NCI-H526 treated with DMSO at 0.1 percent for 48 hours (cell line): ENCODE results near the gene TNFRSF14.

Experiments used
- DNase-seq: peaks from one replicate; lab custom pipeline; 2025; lab: John Stamatoyannopoulos, UW

TNFRSF14 gene

DNA sequence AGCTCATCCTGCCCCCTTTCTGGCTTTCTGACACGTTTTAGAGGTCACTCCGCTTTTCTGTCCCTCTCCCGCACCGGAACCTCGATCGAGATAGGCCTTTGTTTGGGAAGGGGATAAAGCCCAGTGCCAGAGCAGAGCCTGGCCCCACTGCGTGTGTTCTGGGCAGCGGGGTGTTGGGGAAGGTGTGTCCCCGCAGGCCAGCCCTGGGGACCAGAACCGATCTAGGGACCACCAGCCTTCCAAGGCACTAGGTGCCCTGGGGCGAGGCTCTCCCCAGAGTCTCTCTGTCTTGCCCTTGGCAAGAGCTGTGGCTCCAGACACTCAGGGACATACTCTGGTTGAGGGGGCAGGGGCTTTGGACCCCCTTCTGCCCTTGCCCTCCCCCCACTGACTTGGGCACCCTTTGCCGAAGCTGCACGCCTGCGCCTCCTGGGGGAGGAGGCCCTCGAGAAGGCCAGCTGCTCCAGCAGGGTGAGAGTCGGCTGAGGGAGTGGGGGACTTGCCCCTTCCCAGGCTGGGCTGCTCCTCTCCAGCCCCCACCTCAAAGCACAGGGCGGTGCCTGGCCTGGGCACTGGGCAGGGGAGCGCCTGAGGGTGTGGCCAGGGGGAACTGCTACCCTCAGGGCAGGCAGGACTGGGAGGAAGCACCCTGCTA, 46.8 kb downstream of the TNFRSF14 start:
- no peak for DNase-seq

DNA sequence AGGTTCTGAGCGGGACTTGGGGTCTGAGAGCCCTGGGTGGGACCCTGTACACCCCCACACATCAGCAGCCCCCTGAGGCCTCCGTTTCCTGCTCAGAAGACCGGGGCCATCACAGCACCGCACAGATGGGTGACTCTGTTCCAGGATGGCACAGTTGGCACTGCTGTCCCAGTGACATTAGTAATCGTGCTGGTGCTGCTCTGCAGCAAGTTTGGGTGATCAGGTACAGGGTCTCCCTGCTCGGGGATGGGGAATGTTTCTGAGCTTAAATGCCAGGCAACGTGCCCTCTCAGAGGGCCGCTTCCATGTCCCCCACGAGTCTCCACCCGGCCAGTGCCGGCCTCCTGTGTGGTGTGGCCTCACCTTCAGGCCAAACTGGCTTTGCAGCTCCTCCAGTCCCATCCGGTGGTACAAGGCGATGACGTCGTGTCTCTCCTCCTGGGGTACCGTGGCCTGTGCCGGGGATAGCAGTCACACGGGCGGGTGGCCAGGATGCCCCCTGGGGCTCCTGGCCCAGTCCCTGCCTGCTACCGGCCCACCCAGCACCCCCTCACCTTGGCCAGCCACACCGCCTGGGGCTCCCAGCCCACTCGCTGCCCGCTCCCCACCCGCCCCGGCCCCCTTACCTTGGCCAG, 47.5 kb downstream of the TNFRSF14 start:
- no peak for DNase-seq

DNA sequence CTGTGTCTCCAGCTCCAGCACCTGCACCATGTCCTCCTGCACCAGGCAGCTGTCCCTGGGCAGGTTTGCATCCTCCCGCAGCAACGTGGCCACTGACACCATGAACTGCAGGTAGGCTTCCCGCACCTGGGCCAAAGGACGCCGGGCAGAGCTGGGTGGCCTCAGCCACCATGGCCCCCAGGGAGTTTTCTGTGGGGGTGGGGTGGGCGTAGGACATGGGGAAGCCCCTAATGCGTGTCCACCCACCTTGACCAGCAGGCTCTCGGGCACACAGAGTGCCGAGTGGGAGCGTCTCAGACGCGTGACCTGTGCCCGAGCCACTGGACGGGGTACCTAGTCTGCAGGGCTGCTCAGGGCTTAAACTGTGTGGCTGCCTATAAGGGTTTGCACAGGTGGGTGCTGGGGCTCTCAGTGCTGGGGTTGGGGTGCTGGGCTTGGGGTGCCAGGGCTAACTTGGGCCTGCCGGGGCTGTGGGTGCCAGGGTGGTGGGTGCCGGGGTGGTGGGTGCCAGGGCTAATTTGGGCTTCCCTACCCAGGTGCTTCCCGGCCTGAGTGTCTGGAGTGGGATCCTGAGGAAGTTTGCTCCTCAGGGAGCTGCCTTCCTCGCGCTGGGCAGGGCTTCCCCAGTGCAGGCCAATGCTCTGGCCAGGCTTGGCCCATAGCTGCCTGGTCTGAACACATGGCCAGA, 48.1 kb downstream of the TNFRSF14 start:
- no peak for DNase-seq

DNA sequence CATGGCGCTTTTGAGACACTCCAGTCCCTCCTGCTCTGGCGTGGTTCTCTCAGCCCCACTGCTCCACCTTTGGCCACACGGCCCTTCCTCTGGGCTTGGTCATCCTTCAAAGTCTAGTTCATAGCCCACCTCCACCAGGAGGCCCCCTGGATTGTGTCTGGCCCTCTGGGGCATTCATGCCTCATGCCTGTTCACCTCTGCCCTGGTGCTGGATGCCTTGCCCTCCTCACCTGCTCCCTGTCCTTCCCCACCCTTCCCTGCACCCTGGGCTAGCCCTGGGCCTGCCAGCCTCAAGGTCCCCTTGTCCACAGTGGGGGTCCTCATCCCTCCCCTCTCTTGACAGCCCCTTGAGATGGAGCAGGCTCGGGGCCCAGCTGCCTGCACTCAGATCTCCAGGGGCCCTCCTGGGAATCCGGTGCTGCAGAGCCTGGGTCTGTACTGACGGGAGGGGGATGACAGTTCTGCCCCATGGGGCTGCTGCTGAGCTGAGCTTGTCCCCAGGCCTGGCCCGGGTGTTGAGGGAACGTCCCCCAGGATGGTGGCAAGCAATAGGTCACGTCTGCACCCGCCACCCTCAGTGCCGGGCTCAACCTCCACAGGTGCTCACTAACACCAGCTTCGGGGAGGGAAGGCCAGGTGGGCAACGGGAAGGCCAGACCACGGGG, 48.8 kb downstream of the TNFRSF14 start:
- no peak for DNase-seq

DNA sequence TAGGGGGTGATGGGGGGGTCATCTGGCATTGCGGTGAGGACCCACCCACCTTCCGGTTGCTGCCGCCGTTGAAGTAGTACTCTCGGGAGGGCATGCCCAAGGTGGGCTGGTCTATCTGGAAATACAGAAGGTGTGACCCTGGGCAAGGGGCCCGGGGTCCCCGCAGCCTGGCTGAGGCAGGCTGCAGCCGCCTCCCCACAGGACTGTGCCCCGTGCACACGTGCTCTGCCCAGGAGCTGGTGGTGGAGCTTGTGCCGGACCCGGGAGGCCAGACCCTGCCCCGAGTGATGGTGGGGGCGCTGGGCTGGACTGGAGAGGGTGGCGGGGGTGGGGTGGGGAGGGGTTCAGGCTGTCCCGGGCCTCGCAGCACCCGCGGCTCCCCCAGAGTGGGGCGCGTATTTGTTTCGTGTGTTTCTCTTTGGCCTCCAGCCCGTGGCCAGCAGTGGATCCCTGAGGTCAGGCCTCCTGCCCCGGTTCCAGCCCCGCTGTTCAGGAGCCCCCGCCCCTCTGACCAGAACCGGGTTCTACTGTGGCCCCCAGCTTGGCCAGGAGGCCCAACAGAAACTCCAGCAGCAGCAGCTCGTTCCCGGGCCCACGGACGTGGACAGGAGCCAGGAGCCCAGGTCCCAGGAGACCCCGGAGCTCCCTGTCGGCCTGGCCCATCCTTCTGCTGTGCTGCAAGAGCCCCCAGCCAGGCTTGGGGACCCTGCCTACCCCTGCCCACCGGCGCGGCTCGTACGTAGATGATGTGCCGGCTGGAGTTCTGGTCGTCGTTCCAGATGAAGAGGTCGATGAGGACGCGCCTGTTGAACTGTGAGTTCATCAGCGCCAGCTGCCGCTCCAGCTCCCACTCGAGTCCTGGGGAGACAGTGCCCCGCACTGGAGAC, 49.6 kb downstream of the TNFRSF14 start:
- no peak for DNase-seq

DNA sequence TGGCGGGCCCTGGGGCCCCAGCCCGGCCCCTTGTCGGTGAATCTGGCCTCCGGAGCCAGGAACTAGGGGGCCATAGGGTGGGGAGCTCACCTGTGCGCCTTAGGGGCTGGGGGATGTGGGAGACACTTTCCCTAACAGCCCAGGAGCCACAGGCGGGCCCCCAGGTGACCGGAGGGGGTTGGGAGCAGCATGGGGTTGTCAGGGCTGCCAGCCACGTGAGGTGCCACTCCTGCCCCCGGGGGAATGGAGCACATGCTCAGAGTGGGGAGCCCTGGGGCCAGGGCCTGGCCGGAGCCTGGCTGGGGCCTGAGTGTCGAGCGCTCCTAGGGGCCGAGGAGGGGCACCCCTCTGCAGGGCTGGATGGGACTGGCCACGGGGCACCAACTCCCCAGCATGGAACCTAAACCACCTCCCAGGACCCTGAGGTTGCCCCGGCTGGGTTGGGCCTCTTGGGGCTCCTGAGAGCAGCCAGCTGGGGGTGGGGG, 50.3 kb downstream of the TNFRSF14 start:
- DNase-seq, result no peak

DNA sequence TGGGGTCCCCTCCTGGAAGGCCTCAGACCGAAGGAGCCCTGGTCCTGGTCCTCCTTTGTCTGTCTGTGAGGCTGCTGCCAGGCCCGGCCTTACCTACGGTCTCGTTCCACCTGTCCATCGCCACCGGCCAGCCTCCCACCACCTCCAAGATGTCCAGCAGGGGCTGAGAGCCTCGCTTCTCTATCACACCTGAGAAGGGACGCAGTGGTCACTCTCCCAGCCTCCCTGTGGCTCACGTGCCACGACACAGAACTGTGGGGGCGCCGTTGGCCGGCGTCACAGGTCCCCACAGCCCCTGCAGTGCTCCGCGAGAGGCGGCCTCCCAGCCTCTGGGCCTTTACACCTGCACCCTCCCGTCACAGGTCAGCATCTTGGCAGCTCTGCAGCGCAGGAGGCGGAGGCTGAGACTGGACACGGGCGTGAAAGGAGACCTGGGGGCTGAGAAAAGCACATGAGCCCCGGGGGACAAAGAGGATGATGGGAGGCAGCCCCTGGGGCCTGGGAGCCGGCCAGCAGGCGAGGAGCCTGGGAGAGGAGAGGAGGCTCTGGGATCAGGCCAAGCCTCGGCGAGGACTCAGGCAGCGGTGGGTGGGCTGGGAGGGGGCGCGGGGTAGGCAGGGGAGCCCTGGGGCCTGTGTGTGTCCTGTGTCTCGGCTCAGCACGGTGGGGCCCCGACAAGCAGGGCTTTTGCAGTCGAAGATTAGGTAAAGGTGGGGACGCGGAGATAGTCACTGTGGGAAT, 50.9 kb downstream of the TNFRSF14 start:
- no peak for DNase-seq

DNA sequence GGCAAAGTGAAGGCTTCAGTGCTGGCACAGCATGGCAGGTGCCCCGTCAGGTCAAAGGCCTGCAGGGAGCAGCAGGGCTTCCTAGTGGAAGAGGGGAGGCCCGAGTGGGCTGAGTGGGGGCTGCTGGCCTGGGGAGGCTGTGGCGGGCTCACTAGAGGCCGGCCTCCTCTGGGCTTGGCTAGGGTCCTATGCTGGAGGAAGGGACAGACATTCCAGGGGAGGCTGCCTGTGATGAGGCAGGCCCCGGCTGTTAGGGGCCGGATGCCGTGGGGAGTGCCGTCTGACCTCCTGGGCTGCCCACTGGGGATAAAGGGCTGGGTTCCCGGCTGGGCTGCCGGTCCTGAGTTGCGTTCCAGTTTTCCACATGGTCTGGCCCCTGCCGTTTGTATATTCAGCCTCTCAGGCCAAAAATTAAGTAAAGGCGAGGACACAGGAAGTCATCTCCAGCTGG, 51.5 kb downstream of the TNFRSF14 start:
- no peak for DNase-seq

DNA sequence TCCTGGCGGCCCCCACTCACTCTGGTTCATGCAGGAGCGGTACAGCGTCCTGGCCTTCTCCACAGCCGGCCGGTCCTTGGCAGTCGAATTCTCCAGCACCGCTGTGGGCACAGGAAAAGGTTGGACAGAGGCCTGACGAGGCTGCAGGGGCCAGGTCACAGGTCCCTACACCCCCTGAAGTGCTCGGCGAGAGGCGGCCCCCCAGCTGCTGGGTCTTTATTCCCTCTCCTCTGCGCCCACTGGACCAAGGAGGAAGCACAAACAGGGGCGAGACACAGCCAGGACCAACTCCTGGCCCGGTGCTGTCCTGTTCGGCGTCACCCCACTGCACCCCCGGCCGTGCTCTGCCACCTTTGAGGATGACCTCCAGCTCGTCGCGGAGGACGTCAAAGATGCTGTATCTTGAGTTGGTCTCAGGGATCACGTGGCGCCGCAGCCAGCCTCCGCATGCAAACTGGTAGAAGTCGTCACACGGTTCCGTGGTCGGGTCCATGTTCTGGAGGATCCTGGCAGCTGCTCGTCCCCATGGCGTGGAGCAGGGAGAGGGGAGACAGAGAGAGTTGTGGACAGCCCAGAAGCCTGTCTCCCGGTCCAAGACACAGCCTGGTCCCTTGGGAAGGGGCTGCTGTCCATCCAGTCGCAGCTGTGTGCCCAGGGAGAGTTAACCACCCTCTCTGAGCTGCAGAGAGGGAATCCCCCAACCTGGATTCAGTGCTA, 53.3 kb downstream of the TNFRSF14 start:
- no peak for DNase-seq

DNA sequence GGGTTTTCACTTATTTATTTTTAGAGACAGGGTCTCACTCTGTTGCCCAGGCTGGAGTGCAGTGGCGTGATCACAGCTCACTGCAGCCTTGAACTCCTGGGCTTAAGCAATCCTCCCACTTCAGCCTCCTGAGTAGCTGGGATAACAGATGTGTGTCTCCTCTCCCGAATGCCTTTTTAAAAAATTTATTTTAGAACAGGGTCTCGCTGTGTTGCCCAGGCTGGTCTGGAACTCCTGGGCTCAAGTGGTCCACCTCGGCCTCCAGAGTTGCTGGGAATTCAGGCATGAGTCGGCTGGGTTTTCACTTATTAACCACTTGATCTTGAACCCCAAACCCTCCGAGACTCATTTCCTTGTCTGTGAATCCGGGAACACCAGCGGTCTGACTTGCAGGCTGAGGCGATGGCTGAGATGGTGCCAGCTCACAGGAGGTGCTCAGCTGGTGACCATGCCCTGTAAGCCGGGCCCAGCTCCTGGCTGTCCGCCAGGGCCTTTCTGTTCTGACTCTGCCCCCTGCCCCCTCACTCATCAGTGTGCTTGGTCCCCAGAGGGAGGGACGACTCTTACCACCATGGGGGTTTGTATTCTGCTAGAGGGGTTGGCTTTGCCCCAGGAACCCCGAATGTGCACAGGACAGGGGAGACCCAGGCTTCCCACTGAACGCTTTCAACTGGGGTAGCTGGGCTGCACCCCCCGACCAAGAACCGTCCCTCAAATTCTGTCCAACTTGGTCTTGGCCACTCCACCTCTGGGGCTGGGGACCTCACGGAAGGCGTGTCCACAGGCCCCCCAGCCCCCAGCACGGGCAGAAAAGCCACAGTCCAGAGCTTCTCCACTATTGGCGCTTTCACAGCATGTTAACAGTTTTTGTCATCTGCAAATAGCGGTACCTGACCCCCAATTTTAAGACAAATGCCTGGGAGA, 54.1 kb downstream of the TNFRSF14 start:
- DNase-seq, result no peak

DNA sequence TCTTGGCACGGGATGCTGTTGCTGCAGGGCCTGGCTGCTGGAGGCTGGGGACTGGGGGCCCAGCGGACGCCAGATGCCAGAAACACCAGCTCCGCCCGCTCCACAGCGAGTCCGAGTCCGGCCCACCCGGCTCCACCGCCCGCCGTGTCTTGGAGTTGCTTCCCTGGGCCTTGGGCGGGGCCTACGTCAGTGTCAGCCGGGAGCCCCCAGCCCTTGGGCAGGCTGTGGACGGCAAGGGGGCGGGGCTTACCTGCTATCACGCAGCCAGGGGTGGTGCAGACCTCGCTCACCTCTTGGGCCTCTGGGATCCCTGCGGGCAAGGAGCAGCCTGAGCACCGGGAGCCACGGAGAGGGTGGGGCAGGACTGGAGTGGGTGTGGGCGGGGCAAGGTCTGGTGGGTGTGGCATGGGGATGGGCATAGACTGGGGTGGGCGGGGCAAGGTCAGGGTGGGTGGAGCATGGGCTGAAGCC, 54.9 kb downstream of the TNFRSF14 start:
- DNase-seq, result peak; percentile 34

DNA sequence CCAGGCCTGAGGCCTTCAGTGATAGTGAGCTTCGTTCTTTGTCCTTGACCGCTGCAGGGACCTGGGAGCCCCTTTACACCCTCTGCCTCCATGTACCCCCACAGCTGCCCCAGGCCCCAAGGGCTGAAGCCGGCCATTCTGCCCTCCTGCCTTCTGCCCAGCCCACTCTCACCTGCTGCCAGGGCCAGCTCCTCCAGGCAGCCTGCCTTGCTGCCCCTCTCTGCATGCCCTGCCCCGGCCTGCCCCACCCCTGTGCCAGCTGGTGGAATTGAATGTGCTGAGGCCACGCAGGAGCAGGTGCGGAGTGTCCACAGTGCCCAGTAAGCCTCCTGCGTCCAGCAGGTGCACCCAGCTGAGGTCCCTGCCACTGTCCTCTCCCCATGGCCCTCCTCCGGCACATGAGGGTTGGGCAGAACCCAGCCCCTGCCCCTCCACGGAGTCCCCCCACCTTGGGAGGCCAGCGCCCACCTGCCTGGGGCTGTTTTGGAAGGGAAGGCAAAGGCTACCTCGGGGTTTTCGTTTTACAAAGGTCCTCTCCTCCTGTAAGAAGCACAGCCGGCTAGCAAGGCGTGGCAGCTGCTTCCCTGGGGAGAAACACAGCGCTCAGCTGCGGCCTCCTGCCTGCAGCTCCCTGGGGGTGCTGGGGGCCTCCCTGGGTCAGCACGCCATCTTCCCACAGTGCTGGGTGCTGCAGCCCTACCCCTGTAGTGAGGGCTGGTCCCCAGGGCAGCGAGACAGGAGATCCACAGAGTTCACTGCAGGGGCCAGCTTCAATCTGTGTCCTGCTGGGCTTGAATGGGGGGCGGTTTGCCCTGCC, 55.7 kb downstream of the TNFRSF14 start:
- no peak for DNase-seq

DNA sequence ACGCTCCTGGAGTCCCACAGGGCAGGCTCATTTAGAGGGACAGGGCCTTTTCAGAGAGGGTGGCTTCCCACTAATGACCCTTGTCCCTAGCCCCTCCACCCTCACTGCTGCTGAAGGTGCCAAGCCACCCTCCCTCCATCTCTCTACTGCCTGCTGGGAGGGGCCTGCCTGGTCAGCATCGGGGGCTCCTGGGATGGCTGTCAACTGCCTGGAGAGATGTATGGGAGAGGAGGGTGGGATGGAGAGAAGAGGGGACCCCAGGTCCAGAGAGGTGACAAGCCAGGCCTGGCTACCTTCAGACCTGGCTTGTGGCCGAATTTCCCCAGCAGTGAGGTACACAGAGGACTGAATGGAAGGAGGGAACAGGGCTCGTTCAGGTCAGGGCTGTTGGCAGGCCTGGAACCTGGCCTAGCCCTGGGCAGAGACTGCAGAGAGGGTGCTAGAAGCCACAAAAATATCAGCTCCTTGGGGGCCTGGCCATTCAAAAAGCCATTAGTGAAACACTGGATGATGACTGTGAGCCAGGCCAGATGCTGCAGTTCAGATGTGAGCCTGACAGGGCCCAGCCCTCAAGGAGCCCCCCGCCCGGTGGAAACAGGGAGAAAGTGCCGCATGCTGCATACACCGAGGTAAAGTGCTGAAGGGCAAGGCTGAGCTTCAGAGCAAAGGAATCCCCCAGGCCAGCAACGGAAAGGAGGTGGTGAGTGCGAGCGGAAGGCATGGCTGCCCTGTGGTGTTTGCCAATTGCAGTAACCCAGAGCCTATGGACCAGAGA, 56.6 kb downstream of the TNFRSF14 start:
- DNase-seq, result no peak
